ENCODE results near the gene KIF26B. TPM values are rescaled to one million over a fixed set of nuclear protein-coding genes. Genes with fewer than 3 reads are reported as not detected.

KIF26B gene
- total RNA-seq, 1 experiment from 2014 or later: 0.04 TPM

DNA sequence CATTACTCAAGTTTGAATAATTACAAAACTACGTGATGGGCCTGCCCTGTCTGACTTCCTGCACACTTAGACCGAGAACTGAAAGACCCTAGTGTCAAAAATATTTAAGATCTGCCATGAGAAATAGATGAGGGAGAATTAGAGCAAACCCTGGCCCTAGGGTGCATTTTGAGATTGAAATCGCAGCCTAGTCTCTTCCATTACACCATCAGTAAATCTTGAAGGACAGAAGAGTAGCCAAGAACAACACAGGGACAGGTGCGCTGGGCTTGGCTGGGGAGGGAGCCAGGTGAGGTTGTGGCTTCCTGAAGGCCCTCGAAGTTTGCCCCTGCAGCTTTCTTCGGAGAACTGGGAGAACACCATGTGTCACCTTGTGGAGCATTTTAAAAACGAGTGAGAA, 36.7 kb upstream of the KIF26B start:
- no TSS peak for BruUV-seq (replicated peaks)
- H3K79me2 ChIP-seq (ENCODE audit: low read length): no peaks in the 10 kb centered on the region
- no peaks in the 10 kb centered on the region; the same call in 1 of the 2 replicates for H3K27me3 ChIP-seq (ENCODE audit: low read length)
- H3K36me3 ChIP-seq (ENCODE audit: low read depth, low read length): no peaks in the 10 kb centered on the region
- H2AFZ ChIP-seq (ENCODE audit: low read length): no peak overlapping the region
- H4K20me1 ChIP-seq (ENCODE audit: low read length): no peaks in the 10 kb centered on the region
- intact Hi-C loops (cut with micrococcal nuclease): no loop called here
- H3F3A ChIP-seq (ENCODE audit: low read length, unreplicated experiment): no peaks in the 10 kb centered on the region
- ChIA-PET CTCF (no interaction called here), POLR2A (ENCODE audit: unreplicated experiment) (no interaction called here)
- H3K9me2 ChIP-seq (replicated peaks; ENCODE audit: low read length): no peaks in the 10 kb centered on the region
- DNase-seq (no peak), ATAC-seq (no peak; the same call in 1 of the 2 replicates)
- H3K9me3 ChIP-seq (ENCODE audit: low read length): no peaks in the 10 kb centered on the region
- H3K9ac ChIP-seq (ENCODE audit: low read length): no peak overlapping the region
- TF ChIP-seq EZH2phosphoT487 (IDR thresholded peaks at IDR 0.05; ENCODE audit: borderline replicate concordance, low read length): no peak
- no peak for TF ChIP-seq EZH2 (IDR thresholded peaks at IDR 0.05; ENCODE audit: low read length, unreplicated experiment)
- TF ChIP-seq, protein P1, sequence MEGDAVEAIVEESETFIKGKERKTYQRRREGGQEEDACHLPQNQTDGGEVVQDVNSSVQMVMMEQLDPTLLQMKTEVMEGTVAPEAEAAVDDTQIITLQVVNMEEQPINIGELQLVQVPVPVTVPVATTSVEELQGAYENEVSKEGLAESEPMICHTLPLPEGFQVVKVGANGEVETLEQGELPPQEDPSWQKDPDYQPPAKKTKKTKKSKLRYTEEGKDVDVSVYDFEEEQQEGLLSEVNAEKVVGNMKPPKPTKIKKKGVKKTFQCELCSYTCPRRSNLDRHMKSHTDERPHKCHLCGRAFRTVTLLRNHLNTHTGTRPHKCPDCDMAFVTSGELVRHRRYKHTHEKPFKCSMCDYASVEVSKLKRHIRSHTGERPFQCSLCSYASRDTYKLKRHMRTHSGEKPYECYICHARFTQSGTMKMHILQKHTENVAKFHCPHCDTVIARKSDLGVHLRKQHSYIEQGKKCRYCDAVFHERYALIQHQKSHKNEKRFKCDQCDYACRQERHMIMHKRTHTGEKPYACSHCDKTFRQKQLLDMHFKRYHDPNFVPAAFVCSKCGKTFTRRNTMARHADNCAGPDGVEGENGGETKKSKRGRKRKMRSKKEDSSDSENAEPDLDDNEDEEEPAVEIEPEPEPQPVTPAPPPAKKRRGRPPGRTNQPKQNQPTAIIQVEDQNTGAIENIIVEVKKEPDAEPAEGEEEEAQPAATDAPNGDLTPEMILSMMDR (conservative IDR thresholded peaks at IDR 0.05; ENCODE audit: low read depth, low read length): no peak
- H3K4me2 ChIP-seq (ENCODE audit: low read length): no peak overlapping the region
- H3K4me3 ChIP-seq (ENCODE audit: low read length): no peak overlapping the region
- H3K4me1 ChIP-seq (ENCODE audit: insufficient read depth, low read length): no peaks in the 10 kb centered on the region
- H3K27ac ChIP-seq (ENCODE audit: low read length): no peak overlapping the region

DNA sequence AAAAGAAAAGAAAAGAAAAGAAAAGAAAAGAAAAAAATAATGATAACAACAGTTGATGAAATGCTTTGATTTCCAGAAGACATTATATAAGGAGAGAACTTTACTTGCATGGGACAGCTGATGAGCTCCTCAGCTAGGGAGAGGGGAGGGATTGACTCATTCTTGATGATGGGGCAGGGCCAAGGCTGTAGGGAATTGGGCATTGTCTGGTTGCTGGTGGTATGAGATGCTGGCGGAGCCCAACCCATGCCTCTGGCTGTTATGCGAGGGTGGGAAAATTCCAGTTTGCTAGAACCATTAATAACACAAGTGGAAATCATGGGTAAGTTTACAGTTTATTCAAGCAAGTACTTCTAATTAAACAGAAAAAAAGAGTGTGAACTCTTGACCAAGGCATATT, 36.0 kb upstream of the KIF26B start:
- BruUV-seq (replicated peaks): no TSS peak
- Histone ChIP-seq H2AFZ (ENCODE audit: low read length) (no peak overlapping the region), H3K4me1 (ENCODE audit: insufficient read depth, low read length) (no peaks in the 10 kb centered on the region), H3K79me2 (ENCODE audit: low read length) (no peaks in the 10 kb centered on the region), H3K9me3 (ENCODE audit: low read length) (no peaks in the 10 kb centered on the region), H3K9me2 (replicated peaks; ENCODE audit: low read length) (no peaks in the 10 kb centered on the region), H3K9ac (ENCODE audit: low read length) (no peak overlapping the region), H4K20me1 (ENCODE audit: low read length) (no peaks in the 10 kb centered on the region), H3K4me2 (ENCODE audit: low read length) (no peak overlapping the region), H3K27me3 (ENCODE audit: low read length) (no peaks in the 10 kb centered on the region; the same call in 1 of the 2 replicates), H3K4me3 (ENCODE audit: low read length) (no peak overlapping the region), H3F3A (ENCODE audit: low read length, unreplicated experiment) (no peaks in the 10 kb centered on the region), H3K27ac (ENCODE audit: low read length) (no peak overlapping the region), H3K36me3 (ENCODE audit: low read depth, low read length) (no peaks in the 10 kb centered on the region)
- CTCF ChIA-PET: no interaction called here
- ATAC-seq: no peak
- POLR2A ChIA-PET (ENCODE audit: unreplicated experiment): no interaction called here
- no peak for DNase-seq
- intact Hi-C loops (cut with micrococcal nuclease): no loop called here
- no peak for TF ChIP-seq EZH2phosphoT487 (IDR thresholded peaks at IDR 0.05; ENCODE audit: borderline replicate concordance, low read length)
- TF ChIP-seq EZH2 (IDR thresholded peaks at IDR 0.05; ENCODE audit: low read length, unreplicated experiment): no peak
- TF ChIP-seq, protein P1 (conservative IDR thresholded peaks at IDR 0.05; ENCODE audit: low read depth, low read length): no peak

DNA sequence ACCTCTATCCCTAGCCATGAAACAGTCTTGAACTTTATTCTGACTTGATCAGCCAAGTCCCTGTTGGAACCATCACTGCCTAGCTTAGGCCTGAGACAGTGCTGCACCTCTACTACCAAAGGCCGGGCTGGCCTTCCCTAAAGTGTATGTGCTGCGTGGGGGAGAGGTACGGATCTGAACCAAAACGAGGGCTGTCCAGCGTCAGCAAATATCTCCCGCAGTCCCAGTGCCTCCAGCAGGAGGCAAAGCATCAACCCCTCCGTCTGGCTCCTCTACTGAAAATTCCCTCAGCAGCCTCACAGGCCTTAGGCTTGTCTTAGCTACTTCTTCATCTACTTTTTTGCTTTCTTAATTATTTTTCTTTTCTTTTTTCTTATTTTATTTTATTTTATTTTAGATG, 33.3 kb upstream of the KIF26B start:
- ATAC-seq (no peak), DNase-seq (no peak)
- Histone ChIP-seq H4K20me1 (ENCODE audit: low read length) (no peaks in the 10 kb centered on the region), H3K27ac (ENCODE audit: low read length) (no peak overlapping the region), H3K4me2 (ENCODE audit: low read length) (no peak overlapping the region), H3K79me2 (ENCODE audit: low read length) (no peaks in the 10 kb centered on the region), H3K4me1 (ENCODE audit: insufficient read depth, low read length) (no peaks in the 10 kb centered on the region), H3F3A (ENCODE audit: low read length, unreplicated experiment) (no peaks in the 10 kb centered on the region), H2AFZ (ENCODE audit: low read length) (no peak overlapping the region), H3K36me3 (ENCODE audit: low read depth, low read length) (no peaks in the 10 kb centered on the region), H3K27me3 (ENCODE audit: low read length) (0 out of 2 replicates have a peak, but pooled peaks cover 4% of the 10 kb centered on the region), H3K9me2 (replicated peaks; ENCODE audit: low read length) (no peaks in the 10 kb centered on the region), H3K9ac (ENCODE audit: low read length) (no peak overlapping the region), H3K4me3 (ENCODE audit: low read length) (no peak overlapping the region), H3K9me3 (ENCODE audit: low read length) (no peaks in the 10 kb centered on the region)
- no TSS peak for BruUV-seq (replicated peaks)
- CTCF ChIA-PET: interaction anchor here (0.5 kb wide), 1 partner anchor 144 kb away, joined by 4 read pairs; no protein-coding TSS in a partner anchor
- POLR2A ChIA-PET (ENCODE audit: unreplicated experiment): no interaction called here
- intact Hi-C loops (cut with micrococcal nuclease): no loop called here
- TF ChIP-seq EZH2 (IDR thresholded peaks at IDR 0.05; ENCODE audit: low read length, unreplicated experiment): no peak
